GM19467 (cell line): ENCODE measurements around the gene MRFAP1.
A peak's percentile ranks its signal among the peaks of the same experiment; 100 is the strongest.
"Not testable (repeated sequence)": the region's sequence is repeated elsewhere in the genome, so short reads cannot be mapped to it uniquely, and the experiment has no call there.

Source experiments
- ATAC-seq: cut with Tn5 transposase; IDR thresholded peaks from one replicate; pipeline ENCODE4 v1.9.1; 2021; ENCODE audit warnings: mild to moderate bottlenecking, moderate library complexity; ENCODE audit not compliant: unreplicated experiment

Gene MRFAP1

GRCh38 chr4:6663596-6664393, 23.3 kb downstream of the MRFAP1 start:
- no peak for ATAC-seq

- no peak for ATAC-seq
These were observed 24.8 kb downstream of the MRFAP1 start for GRCh38 chr4:6665320-6665654.

- ATAC-seq, result no peak
These were observed 27.9 kb downstream of the MRFAP1 start for GRCh38 chr4:6668391-6668790.

- no peak for ATAC-seq
These were observed 31.2 kb downstream of the MRFAP1 start for GRCh38 chr4:6671648-6672047.

GRCh38 chr4:6672131-6672530, 31.6 kb downstream of the MRFAP1 start:
- ATAC-seq, result no peak

DNA sequence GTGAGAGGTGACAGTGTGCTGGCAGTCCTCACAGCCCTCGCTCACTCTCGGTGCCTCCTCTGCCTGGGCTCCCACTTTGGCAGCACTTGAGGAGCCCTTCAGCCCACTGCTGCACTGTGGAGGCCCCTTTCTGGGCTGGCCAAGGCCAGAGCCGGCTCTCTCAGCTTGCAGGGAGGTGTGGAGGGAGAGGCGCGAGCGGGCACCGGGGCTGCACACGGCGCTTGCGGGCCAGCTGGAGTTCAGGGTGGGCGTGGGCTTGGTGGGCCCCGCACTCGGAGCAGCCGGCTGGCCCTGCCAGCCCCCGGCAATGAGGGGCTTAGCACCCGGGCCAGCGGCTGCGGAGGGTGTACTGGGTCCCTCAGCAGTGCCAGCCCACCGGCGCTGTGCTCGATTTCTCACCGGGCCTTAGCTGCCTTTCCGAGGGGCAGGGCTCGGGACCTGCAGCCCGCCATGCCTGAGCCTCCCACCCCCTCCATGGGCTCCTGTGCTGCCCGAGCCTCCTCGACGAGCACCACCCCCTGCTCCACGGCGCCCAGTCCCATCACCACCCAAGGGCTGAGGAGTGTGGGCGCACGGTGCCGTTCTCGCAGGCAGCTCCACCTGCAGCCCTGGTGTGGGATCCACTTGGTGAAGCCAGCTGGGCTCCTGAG, 32.2 kb downstream of the MRFAP1 start:
- ATAC-seq, result not testable (repeated sequence)

DNA sequence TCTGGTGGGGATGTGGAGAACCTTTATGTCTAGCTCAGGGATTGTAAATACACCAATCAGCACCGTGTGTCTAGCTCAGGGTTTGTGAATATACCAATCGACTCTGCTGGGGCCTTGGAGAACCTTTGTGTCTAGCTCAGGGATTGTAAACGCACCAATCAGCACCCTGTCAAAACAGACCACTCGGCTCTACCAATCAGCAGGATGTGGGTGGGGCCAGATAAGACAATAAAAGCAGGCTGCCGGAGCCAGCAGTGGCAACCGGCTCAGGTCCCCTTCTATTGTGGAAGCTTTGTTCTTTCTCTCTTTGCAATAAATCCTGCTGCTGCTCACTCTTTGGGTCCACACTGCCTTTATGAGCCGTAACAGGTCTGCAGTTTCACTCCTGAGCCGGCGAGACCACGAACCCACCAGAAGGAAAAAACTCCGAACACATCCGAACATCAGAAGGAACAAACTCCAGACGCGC, 32.7 kb downstream of the MRFAP1 start:
- not testable (repeated sequence) for ATAC-seq

DNA sequence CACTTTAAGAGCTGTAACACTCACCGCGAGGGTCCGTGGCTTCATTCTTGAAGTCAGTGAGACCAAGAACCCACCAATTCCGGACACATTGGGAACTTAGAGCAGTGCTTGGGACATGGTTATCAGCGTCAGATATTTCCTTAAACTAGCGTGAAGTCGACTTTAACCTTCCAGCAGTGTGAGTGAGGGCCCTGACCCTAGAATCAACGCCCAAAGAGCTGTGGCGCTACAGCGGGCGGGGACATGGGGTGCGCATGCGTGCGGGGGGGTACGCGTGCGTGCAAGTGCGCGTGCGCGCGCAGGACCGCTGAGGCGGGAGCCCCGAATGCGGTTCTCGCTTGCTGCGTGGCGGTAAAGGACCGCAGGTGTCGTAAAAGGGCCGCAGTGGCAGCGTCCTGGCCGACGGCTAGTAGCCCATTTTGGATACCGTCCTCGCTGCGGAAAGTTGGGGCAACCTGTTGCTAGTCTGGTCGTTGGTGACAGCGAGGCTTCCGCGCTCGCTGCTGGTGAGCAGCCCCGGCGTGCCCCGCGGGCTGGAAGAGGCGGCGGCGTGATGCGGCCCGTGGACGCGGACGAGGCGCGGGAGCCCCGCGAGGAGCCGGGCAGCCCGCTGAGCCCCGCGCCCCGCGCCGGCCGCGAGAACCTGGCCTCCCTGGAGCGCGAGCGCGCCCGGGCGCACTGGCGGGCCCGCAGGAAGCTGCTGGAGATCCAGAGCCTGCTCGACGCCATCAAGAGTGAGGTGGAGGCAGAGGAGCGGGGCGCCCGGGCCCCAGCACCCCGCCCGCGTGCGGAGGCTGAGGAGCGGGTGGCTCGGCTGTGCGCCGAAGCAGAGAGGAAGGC, 33.4 kb downstream of the MRFAP1 start:
- peak; percentile 71 for ATAC-seq

- peak; percentile 37 for ATAC-seq
These were observed 34.1 kb downstream of the MRFAP1 start for GRCh38 chr4:6674500-6675149.

DNA sequence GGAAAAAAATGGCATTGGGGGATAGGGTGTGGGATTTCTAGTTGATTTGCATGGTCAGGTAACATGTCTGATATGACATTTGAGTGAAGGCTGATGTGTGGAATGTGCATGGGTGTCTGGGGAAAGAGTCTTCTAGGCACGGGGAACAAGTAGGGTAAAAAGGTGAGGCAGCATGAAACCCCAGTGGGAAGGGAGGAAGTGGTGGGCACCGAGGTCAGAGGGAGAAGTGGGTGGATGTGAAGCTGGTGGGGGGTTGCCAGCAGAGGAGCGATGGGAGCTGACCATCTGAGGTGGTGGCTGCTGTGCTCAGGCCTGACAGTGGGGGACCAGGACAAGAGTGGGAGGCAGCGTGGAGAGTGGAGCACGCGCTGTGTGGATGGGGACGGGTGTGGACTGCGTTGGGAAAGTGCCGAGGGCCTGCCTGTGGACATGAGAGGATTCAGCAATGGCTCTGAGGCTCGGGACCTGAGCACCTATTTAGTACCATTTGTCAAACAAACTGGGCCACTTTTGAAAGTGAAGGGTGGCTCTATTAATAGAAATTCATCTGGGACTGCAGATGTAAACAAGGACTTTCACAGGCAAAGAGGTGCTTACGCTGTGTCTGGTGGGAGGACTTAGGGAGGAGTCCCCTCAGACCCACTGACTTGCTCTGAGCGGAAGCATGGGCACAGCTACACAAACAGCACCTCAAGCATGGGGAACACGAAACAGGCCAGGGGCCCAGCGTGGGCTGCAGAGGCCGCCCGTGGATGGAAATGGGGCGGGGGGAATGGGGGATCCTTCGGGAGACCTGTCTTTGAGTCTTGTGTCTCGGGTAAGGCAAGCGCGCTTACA, 36.5 kb downstream of the MRFAP1 start:
- ATAC-seq, result no peak

- no peak for ATAC-seq
These were observed 40.0 kb downstream of the MRFAP1 start for GRCh38 chr4:6680372-6681034.

- ATAC-seq, result no peak
These were observed 40.7 kb downstream of the MRFAP1 start for GRCh38 chr4:6681191-6681590.

DNA sequence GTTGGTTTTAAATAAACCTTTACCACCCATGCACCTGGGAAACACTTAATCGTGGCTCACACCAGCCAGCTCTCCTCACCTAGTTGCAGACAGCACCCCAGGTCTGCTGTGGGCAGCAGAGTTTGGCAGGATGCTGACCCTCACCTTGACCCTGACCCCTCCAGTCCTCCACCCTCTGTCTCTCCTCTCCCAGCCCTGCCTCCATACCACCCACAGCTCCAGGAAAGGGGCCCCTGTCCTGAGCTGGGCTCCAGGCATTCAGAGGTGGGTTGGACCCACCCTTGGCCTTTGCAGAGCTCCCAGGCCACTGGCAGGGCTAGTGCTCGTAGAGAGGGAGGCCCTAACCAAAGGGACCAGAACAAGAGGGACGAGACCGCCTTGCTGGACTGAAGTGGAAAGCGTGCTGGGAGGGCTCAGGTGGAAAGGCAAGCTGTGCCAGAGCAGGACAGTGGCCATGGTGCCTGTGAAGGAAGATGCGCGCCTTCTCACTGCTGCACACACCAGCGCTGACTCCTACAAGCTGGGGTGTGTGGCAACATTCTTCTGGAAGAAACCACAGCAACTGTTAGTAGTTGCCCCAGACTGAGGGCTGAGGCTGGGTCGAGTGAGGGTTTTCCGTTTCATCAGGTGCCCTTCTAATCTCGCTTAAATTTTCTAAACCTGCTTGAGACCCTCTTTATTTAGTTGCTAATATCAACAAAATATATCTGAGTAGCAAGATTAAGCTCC, 42.5 kb downstream of the MRFAP1 start:
- ATAC-seq, result no peak

DNA sequence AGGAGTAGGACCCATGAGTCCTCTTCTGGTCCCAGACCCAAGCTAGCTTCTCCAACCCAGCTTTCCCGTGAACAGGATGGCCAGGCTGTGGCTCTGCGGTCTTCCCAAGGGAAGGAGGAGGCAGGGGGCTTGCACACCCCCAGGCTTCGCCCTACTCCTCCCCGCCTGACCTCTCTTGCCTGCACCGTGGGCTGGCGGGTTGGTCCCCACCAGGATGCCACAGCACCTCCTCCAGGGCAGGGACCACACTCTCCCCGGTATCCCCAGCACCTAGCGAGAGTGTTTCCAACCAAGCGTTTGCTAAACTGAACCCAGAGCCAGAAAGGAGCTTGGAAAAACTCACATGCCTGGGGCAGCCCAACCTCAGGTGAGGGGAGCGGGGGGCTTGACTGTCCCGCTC, 44.2 kb downstream of the MRFAP1 start:
- no peak for ATAC-seq

GRCh38 chr4:6686104-6686787, 45.8 kb downstream of the MRFAP1 start:
- no peak for ATAC-seq

DNA sequence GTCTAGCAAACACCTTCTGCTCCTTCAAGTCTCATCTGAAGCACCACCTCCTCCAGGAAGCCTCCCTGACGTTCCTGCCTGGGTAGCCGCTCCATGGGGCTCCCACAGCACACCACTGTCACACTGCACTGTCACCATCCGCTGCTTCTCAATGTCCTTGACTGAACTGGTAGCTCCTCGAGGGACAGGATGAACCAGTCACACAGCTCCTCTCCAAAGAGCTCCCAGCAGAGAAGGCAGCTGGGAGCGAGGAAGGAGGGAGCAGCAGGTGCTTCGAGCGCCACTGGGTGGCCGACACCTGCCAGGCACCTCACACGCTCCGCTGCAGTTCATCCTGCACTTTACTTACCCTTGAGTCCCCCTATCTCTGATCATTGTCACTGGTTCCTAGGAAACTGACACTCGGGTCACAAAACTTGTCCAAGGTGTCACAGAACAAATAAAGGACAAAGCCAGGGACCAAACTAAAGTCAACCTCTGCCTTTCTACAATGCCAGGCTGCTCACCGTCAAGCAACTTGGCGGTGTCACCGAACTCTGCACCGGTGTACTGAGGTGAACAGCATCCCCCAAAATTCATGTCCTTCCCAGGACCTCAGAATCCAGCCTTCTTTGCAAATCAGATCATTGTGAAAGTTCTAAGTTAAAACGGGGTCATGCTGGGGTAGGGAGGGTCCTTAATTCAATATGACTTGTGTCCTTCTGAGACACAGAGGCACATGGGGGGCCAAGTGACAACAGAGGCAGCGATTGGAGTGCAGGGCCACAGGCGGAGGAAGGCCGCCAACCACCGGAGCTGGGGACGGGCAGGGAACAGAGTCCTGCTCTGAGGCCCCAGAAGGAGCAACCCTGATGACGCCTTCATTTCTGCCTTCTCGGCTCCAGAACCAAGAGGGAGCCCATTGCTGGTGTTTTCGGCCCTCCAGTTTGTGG, 47.7 kb downstream of the MRFAP1 start:
- no peak for ATAC-seq

- ATAC-seq, result no peak
These were observed 48.5 kb downstream of the MRFAP1 start for GRCh38 chr4:6688879-6689505.
